Measurements from ENCODE around the gene SENP6.
A peak's percentile ranks its signal among the peaks of the same experiment; 100 is the strongest.
"Not testable (repeated sequence)": the region's sequence is repeated elsewhere in the genome, so short reads cannot be mapped to it uniquely, and the experiment has no call there.

SENP6 gene, protein sequence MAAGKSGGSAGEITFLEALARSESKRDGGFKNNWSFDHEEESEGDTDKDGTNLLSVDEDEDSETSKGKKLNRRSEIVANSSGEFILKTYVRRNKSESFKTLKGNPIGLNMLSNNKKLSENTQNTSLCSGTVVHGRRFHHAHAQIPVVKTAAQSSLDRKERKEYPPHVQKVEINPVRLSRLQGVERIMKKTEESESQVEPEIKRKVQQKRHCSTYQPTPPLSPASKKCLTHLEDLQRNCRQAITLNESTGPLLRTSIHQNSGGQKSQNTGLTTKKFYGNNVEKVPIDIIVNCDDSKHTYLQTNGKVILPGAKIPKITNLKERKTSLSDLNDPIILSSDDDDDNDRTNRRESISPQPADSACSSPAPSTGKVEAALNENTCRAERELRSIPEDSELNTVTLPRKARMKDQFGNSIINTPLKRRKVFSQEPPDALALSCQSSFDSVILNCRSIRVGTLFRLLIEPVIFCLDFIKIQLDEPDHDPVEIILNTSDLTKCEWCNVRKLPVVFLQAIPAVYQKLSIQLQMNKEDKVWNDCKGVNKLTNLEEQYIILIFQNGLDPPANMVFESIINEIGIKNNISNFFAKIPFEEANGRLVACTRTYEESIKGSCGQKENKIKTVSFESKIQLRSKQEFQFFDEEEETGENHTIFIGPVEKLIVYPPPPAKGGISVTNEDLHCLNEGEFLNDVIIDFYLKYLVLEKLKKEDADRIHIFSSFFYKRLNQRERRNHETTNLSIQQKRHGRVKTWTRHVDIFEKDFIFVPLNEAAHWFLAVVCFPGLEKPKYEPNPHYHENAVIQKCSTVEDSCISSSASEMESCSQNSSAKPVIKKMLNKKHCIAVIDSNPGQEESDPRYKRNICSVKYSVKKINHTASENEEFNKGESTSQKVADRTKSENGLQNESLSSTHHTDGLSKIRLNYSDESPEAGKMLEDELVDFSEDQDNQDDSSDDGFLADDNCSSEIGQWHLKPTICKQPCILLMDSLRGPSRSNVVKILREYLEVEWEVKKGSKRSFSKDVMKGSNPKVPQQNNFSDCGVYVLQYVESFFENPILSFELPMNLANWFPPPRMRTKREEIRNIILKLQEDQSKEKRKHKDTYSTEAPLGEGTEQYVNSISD

DNA sequence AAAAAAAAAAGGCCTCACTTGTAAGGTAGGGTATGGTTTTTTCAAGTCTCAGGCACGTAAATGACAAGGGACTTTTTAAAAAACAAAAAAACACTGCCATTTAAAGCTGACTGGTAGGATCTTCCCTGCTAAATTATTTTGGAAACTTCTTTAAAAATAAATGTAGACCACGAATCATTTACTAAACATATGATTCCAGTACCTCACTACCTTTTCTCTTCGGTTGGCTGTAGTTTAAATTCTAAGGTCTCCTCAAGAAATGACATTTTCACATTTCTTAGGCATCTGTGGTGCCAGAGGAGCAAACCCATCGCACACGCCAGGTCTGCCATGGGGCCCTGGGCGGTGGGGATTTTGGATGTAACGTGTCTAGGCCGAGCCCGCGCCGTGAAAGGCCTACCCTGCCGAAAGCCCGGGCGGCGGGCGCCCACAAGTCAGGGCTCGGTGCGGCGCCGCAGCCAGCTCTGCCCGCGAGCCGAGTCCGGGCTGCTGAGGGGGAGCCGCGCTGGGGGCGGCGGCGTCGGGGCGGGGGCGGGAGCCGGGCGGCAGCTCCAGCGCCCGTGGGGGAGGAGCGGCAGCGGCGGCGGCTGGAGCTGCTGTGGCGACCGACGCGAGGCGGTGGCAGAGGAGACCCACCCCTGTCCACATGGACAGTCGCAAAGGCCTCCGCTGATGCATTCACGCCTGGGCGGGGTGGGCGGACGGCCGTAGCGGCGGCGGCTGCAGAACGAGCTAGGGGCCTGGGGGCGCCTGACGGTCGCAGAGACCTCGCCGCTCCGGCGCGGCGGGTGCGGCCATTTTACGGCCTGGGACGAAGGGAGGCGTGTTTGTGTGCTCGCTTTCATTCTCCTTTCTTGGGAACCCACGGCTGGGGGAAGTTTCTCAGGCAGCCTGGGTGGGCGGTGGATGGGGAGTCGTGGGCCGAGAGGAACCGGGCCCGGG lies at the start of gene SENP6:
Gene SENP6, plus strand, starts transcription at position 577 of the 942 bp plus-strand sequence. CDS start 645 bp downstream, outside the sequence.
- DNase-seq = peak; percentile 44 to 70

DNA sequence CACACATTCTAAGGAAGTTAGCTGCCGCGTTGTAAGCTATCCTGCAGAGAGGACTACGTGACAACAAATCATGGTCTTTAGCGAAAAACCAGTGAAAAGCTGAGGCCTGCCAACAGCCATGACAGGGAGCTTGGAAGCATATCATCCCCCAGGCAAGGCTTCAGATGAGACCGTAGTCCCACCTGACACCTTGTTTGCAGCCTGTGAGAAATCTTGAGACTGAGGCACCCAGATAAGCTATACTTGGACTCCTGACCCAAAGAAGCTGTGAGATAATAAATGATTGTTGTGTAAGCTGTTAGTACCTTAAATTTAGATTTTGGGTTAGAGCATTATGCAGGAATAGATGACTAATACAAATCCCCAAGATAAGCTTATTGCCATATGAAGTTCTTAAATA lies 45.4 kb upstream of the SENP6 start:
- no peak for DNase-seq

DNA sequence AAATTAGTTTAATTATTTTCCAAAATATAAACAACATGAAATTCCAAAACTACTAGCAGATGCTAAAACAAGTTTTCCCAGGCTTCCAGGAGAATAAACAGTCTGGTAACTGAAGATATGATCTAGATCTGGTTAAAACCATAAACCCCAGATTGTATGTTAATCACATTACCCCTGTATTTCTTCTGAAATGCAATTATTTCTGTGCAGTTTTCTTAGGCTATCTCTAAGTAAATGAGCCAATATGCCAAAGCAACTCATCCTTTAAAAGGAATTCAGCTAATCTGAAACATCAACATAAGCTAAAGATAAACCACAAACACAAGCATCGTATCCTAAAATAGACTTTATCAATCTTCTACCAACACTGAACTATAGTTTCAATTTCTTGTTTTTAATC lies 44.6 kb upstream of the SENP6 start:
- DNase-seq = no peak

- no peak for DNase-seq
These were observed 38.6 kb upstream of the SENP6 start for GRCh38 chr6:75563032-75563431.

- DNase-seq = no peak
These were observed 35.4 kb upstream of the SENP6 start for GRCh38 chr6:75566137-75566767.

- DNase-seq = no peak
These were observed 33.6 kb upstream of the SENP6 start for GRCh38 chr6:75568100-75568499.

DNA sequence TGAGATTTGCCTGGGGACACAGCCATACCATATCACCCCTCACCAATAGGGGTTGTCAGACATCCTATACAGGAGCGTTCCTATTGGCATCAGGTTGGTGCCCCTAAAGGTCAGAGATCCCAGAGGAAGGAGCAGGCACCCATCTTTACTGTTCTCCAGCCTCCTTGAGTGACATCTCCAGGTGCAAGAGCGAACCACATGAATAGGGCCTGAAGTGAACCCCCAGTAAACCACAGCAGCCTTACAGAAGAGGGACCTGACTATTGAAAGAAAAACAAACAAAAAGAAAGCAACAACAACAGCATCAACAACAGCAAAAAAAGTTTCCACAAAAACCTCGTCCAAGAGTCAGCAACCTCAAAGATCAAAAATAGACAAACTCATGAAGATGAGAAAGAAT lies 32.7 kb upstream of the SENP6 start:
- no peak for DNase-seq

GRCh38 chr6:75570671-75571070 lies 31.0 kb upstream of the SENP6 start:
- not testable (repeated sequence) for DNase-seq

- no peak for DNase-seq
These were observed 29.6 kb upstream of the SENP6 start for GRCh38 chr6:75572072-75572471.

DNA sequence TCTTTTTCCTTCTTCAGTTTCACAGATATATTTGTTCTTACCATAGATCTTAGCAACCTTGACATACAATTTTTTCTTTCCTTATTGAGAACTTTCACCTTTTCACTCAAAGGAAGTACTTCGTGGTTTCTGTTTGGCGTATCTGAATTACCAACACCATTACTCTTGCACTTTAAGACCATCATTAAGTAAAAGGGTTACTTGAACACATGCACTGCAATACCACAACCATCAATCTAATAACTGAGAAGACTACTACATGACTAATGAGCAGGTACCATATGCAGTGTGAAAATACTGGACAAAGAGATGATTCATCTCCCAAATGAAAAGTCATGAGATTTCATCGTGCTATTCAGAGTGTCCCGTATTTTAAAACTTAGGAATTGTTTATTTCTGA lies 21.7 kb upstream of the SENP6 start:
- no peak for DNase-seq

GRCh38 chr6:75581231-75581630 lies 20.4 kb upstream of the SENP6 start:
- no peak for DNase-seq

DNA sequence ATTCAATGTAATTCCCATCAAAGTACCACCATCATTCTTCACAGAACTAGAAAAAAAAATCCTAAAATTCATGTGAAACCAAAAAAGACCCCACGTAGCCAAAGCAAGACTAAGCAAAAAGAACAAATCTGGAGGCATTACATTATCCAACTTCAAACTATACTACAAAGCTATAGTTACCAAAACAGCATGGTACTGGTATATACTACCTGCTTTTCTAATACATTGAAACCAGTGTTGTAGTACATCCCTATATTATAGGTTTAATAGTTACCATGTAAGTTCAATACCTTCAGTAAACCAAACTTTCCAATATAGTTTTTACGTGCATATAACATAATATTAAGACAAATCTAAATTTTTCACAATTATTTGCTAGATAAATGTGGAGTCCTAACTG lies 17.1 kb upstream of the SENP6 start:
- not testable (repeated sequence) for DNase-seq

- no peak for DNase-seq
These were observed 12.7 kb upstream of the SENP6 start for GRCh38 chr6:75588948-75589347.

- no peak for DNase-seq
These were observed 11.3 kb upstream of the SENP6 start for GRCh38 chr6:75590370-75590769.

DNA sequence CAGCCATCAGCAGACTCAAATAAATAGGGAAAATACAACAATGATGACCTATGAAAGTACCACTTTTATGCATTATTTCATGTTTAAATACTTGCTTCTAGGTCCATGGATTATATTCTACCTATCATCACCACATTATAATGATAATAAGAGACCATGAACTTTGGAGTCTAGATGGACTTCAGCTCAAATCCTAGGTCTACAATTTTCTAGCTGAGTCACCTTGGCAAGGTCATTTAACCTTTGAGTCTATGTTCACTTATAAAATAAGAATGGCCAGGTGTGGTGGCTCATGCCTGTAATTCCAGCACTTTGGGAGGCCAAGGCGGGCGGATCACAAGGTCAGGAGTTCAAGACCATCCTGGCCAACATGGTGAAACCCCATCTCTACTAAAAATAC lies 5.3 kb upstream of the SENP6 start:
- DNase-seq = not testable (repeated sequence)

GRCh38 chr6:75600768-75601167 lies 912 bp upstream of the SENP6 start:
- no peak for DNase-seq

DNA sequence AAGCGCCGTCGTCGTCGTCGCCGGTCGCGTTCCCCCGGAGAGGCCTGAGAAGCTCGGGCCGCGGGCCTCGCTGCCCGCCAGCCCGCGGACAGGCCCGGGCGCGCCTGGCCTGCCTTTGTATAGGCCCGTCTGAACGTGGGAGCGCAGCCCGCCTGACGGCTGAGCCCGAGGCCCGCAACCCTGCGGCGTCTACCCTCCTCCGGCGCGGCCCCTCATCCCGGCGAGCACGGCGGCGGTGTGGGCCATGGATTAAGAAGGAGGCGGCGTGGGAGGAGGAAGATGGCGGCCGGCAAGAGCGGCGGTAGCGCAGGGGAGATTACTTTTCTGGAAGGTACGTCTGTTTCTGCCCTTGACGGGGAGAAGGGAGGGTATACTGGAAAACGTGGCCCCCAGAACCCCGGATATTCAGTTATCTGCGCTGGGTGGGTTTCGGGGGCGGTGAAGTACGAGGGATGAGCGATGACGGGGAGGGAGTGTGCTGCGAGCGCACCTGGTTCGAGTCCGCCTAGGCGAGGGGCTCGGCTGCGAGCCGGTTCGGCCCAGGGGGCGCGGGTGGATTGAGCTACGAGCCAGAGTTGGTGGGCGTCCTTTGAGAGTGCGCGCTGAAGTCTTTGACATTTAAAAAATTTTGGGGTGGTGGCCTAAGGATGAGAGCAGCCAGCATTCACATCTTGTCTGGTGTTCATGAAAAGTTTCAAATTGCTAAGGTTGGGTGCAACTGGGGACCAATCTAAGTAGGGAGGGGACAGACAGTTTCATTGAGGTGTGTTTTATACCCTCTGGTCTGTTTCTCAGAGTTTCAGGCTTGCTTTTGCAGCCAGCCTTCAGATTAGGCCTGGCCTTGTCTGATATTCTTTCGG lies 796 bp downstream of the SENP6 start:
- peak in 1 of 2 experiments; percentile 30 for DNase-seq

GRCh38 chr6:75603106-75603420 lies 1.4 kb downstream of the SENP6 start:
- no peak for DNase-seq

DNA sequence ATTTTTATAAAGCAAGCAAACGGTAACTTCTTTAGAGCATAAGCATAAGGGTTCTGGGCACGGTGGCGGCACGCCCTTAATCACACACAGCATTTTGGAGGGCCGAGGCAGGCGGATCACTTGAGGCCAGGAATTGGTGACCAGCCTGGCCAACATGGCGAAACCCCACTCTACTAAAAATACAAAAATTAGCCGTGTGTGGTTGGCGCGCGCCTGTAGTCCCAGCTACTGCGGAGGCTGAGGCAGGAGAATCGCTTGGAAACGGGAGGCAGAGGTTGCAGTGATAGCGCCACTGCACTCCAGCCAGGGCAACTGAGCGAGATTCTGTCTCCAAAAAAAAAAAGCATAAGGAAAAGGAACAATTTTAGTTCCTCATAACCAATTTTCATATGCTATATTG lies 2.6 kb downstream of the SENP6 start:
- DNase-seq = no peak

DNA sequence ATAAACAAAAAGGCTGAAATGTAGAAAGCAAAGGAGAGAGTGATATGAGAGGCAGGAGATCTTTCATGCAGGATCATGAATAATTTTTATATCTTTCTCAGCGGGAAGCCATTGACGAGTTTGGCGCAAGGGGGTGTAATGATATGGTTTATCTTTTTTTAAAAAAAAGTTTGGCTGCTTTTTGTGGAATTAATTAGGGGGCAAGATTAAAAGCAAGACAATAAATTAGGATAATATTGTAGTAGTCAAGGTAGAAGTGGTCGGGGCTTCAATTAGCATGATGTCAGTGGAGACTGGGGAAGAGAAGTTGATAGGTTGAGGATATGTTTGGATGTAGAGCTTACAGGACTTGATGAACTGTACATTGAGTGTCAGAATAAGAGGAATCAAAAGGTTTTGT lies 4.0 kb downstream of the SENP6 start:
- DNase-seq = no peak

GRCh38 chr6:75608304-75608703 lies 6.6 kb downstream of the SENP6 start:
- no peak for DNase-seq
